SH-SY5Y (cell line): ENCODE measurements around the gene OSBPL3.

Source experiments
- GATA2 ChIP-seq: IDR thresholded peaks from 2 replicates; pipeline ENCODE4 v1.6.1; 2011; ENCODE audit warnings: mild to moderate bottlenecking, low read depth, low read length
- GATA3 ChIP-seq: IDR thresholded peaks from 2 replicates; pipeline ENCODE4 v1.6.1; 2011; ENCODE audit warnings: low read depth, mild to moderate bottlenecking, low read length, moderate library complexity

- TF ChIP-seq GATA2 = no peak
- no peak for TF ChIP-seq GATA3
Measured at GRCh38 chr7:24786306-24786705, 193.7 kb downstream of the OSBPL3 start.
